Measurements from ENCODE around the gene SLC24A3.

The SLC24A3 gene

DNA sequence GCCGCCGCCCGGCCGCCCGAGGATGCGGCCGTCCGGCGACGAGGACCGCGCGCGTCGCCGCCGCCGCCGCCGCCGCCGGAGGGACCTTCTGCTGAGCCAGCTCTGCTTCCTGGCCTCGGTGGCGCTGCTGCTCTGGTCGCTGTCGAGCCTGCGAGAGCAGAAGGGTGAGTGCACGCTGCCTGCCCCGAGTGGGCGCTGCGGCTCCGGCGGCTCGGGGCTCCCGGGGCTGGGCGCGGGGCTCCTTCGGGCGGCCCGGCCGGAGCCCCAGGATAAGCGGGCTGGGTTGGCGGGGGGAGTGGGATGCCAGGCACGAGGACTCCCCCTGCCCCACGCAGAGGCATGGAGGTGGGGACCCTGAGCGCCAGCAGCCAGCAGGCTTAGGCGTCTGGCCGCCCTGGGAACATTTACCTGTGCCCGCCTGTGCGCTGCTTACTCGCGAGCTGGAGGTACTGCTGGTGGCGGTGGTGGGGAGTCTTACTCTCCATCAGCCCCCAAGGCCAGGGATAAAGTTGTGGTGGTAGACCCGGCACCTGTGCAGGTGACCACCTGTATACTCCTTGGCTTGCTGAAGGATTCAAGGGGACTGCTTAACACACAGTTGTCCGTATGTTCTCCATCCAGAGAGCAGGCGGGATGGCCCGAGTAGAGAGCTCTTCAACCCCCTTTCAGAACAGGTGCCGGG is 520 bp downstream of the SLC24A3 start:
- Histone ChIP-seq H3K9ac (ENCODE audit: low read length) (no peak overlapping the region), H2AFZ (ENCODE audit: low read depth, low read length) (no peak overlapping the region), H4K20me1 (ENCODE audit: insufficient read depth, low read length) (no peaks in the 10 kb centered on the region), H3K4me3 (ENCODE audit: low read length) (no peak overlapping the region), H3K4me1 (ENCODE audit: low read length) (peaks cover 15% of the 10 kb centered on the region), H3K27me3 (ENCODE audit: low read depth, low read length) (peaks cover 58% of the 10 kb centered on the region), H3K27ac (ENCODE audit: low read length) (no peak overlapping the region), H3K79me2 (ENCODE audit: low read length) (no peaks in the 10 kb centered on the region), H3K4me2 (ENCODE audit: low read length) (no peak overlapping the region), H3K36me3 (replicated peaks; ENCODE audit: low read depth, low read length) (no peaks in the 10 kb centered on the region), H3K9me3 (ENCODE audit: insufficient read depth, low read length) (no peaks in the 10 kb centered on the region)
- TF ChIP-seq CTCF (IDR thresholded peaks at IDR 0.05; ENCODE audit: low read depth, low read length) (no peak), EZH2phosphoT487 (IDR thresholded peaks at IDR 0.05; ENCODE audit: low read depth) (no peak)

GRCh38 chr20:19213946-19214490 is 1.6 kb downstream of the SLC24A3 start:
- H3K27me3 ChIP-seq (ENCODE audit: low read depth, low read length) = peaks cover 62% of the 10 kb centered on the region
- H3K4me3 ChIP-seq (ENCODE audit: low read length) = peak overlapping the region; percentile 58
- peak overlapping the region; percentile 38 for H3K9ac ChIP-seq (ENCODE audit: low read length)
- TF ChIP-seq CTCF (IDR thresholded peaks at IDR 0.05; ENCODE audit: low read depth, low read length) (no peak), EZH2phosphoT487 (IDR thresholded peaks at IDR 0.05; ENCODE audit: low read depth) (no peak)
- H3K4me1 ChIP-seq (ENCODE audit: low read length) = peaks cover 15% of the 10 kb centered on the region
- H3K36me3 ChIP-seq (replicated peaks; ENCODE audit: low read depth, low read length) = no peaks in the 10 kb centered on the region
- no peaks in the 10 kb centered on the region for H3K79me2 ChIP-seq (ENCODE audit: low read length)
- H3K4me2 ChIP-seq (ENCODE audit: low read length) = peak overlapping the region; percentile 77
- H3K9me3 ChIP-seq (ENCODE audit: insufficient read depth, low read length) = no peaks in the 10 kb centered on the region
- no peak overlapping the region for H2AFZ ChIP-seq (ENCODE audit: low read depth, low read length)
- no peaks in the 10 kb centered on the region for H4K20me1 ChIP-seq (ENCODE audit: insufficient read depth, low read length)
- no peak overlapping the region for H3K27ac ChIP-seq (ENCODE audit: low read length)

DNA sequence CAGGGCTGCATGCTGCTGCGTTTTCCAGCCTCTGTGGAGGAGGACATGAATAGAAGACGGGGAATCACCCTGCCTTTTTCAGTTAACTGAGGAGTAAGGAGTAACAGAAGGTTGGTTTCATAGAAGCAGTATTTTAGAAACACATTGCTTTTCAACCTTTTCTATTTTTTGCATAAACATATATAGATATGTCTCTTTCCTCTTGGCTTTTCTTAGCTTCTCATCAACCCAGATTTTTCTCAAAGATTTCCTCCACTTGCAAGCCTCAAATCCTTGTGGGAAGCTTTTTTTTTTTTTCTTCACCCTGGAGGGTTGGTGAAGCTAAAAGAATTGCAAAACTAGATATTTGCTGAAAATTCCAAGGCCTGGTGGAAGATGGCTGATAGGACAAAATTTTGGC is 6.0 kb downstream of the SLC24A3 start:
- no peak overlapping the region for H3K4me2 ChIP-seq (ENCODE audit: low read length)
- no peak overlapping the region for H3K9ac ChIP-seq (ENCODE audit: low read length)
- no peaks in the 10 kb centered on the region for H3K79me2 ChIP-seq (ENCODE audit: low read length)
- no peak overlapping the region for H2AFZ ChIP-seq (ENCODE audit: low read depth, low read length)
- H3K4me3 ChIP-seq (ENCODE audit: low read length) = no peak overlapping the region
- H4K20me1 ChIP-seq (ENCODE audit: insufficient read depth, low read length) = no peaks in the 10 kb centered on the region
- no peak for TF ChIP-seq EZH2phosphoT487 (IDR thresholded peaks at IDR 0.05; ENCODE audit: low read depth)
- peaks cover 75% of the 10 kb centered on the region for H3K27me3 ChIP-seq (ENCODE audit: low read depth, low read length)
- H3K9me3 ChIP-seq (ENCODE audit: insufficient read depth, low read length) = no peaks in the 10 kb centered on the region
- H3K4me1 ChIP-seq (ENCODE audit: low read length) = peaks cover 14% of the 10 kb centered on the region
- no peaks in the 10 kb centered on the region for H3K36me3 ChIP-seq (replicated peaks; ENCODE audit: low read depth, low read length)
- no peak overlapping the region for H3K27ac ChIP-seq (ENCODE audit: low read length)

- Histone ChIP-seq H3K27me3 (ENCODE audit: low read depth, low read length) (peaks cover 53% of the 10 kb centered on the region), H3K36me3 (replicated peaks; ENCODE audit: low read depth, low read length) (no peaks in the 10 kb centered on the region), H3K9me3 (ENCODE audit: insufficient read depth, low read length) (peaks cover 10% of the 10 kb centered on the region), H3K79me2 (ENCODE audit: low read length) (no peaks in the 10 kb centered on the region), H3K4me3 (ENCODE audit: low read length) (no peak overlapping the region), H3K9ac (ENCODE audit: low read length) (no peak overlapping the region), H4K20me1 (ENCODE audit: insufficient read depth, low read length) (no peaks in the 10 kb centered on the region), H2AFZ (ENCODE audit: low read depth, low read length) (no peak overlapping the region), H3K4me2 (ENCODE audit: low read length) (no peak overlapping the region), H3K27ac (ENCODE audit: low read length) (no peak overlapping the region), H3K4me1 (ENCODE audit: low read length) (no peaks in the 10 kb centered on the region)
- TF ChIP-seq EZH2phosphoT487 (IDR thresholded peaks at IDR 0.05; ENCODE audit: low read depth) = no peak
- no peak for TF ChIP-seq CTCF (IDR thresholded peaks at IDR 0.05; ENCODE audit: low read depth, low read length)
Measured at GRCh38 chr20:19222520-19223040, 10.1 kb downstream of the SLC24A3 start.
